Mucosa of descending colon (tissue), 3 donors: ENCODE data around the gene SF3A1. TPM values are rescaled to one million over a fixed set of nuclear protein-coding genes. Genes with fewer than 3 reads are reported as not detected.

ENCODE experiments used
- ATAC-seq: fragments of 200-7000 bp; cut with Tn5 transposase; one replicate; pipeline ENCODE4 v1.9.1; 2020; ENCODE audit warnings: mild to moderate bottlenecking, moderate library complexity
- DNase-seq, 3 donors: peaks; one replicate each; pipeline ENCODE4 v3.0.0-alpha.2; 2020
- H3K36me3 ChIP-seq: fragments of 200-600 bp; one replicate; pipeline ENCODE4 v1.8.0; 2021; ENCODE audit warnings: low read depth, mild to moderate bottlenecking
- H3K4me1 ChIP-seq: fragments of 200-600 bp; one replicate; pipeline ENCODE4 v1.8.0; 2021; ENCODE audit warnings: low read depth, mild to moderate bottlenecking
- H3K4me3 ChIP-seq: fragments of 200-600 bp; one replicate; pipeline ENCODE4 v1.8.0; 2021; ENCODE audit warnings: mild to moderate bottlenecking
- H3K9me3 ChIP-seq: fragments of 200-600 bp; one replicate; pipeline ENCODE4 v1.8.0; 2021; ENCODE audit warnings: mild to moderate bottlenecking
- intact Hi-C, 2 donors: fragments of 100-400 bp; cut with DNase I in 1 of 2; cut with micrococcal nuclease in 1 of 2; formaldehyde crosslinking; loops; one replicate each; pipeline versions ENCODE4 v1.11.0 to v1.11.1; 2022; cut with DNase I, micrococcal nuclease
- total RNA-seq, 3 donors: library from RNA; stranded (reverse); fragmentation: NEBNext Ultra II Directional in 2 of 3; extraction: Animal tissue kit (Norgen Biotek cat#: 25700) in 2 of 3; gene quantifications; one replicate each; pipeline versions ENCODE4 v1.2.1 to v1.2.4, GENCODE V29; 2021 to 2023
- TF ChIP-seq, protein P1 (sequence below): fragments of 200-600 bp; IDR thresholded peaks from one replicate; pipeline ENCODE4 v1.8.0; 2022; ENCODE audit warnings: antibody characterized with exemption, mild to moderate bottlenecking
- donor health status: DM: no; HTN: no; CAD: no; lungs with moderate emphysema.
- donor health status: DM: no; HTN: no; CAD: no.
- donor health status: DM: no; HTN: yes; CAD: no.

SF3A1 gene
- total RNA-seq, 3 donors from 2014 or later: 133 to 152 (median 151) TPM

- Histone ChIP-seq H3K36me3 (peaks cover 24% of the 10 kb centered on the region), H3K4me1 (peaks cover 25% of the 10 kb centered on the region), H3K9me3 (no peaks in the 10 kb centered on the region), H3K4me3 (no peak overlapping the region)
- intact Hi-C loops: no loop called here
- ATAC-seq (peak; percentile 89), DNase-seq (peak in 1 of 3 donors; percentile 61)
- TF ChIP-seq, protein P1, sequence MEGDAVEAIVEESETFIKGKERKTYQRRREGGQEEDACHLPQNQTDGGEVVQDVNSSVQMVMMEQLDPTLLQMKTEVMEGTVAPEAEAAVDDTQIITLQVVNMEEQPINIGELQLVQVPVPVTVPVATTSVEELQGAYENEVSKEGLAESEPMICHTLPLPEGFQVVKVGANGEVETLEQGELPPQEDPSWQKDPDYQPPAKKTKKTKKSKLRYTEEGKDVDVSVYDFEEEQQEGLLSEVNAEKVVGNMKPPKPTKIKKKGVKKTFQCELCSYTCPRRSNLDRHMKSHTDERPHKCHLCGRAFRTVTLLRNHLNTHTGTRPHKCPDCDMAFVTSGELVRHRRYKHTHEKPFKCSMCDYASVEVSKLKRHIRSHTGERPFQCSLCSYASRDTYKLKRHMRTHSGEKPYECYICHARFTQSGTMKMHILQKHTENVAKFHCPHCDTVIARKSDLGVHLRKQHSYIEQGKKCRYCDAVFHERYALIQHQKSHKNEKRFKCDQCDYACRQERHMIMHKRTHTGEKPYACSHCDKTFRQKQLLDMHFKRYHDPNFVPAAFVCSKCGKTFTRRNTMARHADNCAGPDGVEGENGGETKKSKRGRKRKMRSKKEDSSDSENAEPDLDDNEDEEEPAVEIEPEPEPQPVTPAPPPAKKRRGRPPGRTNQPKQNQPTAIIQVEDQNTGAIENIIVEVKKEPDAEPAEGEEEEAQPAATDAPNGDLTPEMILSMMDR: no peak
Measured at GRCh38 chr22:30332994-30333706, 23.5 kb downstream of the SF3A1 start.

DNA sequence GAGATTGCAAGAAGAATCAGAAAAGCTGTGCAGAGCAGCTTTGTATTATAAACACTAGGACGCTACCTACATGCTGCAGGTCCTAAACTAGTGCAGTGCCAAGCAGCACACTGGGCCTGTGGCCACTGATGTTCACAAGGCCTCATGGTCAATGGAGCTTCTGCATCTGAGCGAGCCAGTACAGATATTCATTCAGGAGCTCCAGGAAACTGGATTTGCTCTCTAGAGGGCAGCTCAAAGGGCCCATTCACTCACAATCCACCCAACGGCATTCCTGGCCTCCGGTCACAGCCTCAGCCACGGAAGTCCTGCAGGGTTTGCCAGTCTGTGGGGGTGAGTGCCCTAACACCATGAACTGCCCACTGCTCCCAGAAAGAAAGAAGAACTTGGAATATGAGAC, 24.1 kb downstream of the SF3A1 start:
- intact Hi-C loops: no loop called here
- H3K36me3 ChIP-seq: peaks cover 22% of the 10 kb centered on the region

DNA sequence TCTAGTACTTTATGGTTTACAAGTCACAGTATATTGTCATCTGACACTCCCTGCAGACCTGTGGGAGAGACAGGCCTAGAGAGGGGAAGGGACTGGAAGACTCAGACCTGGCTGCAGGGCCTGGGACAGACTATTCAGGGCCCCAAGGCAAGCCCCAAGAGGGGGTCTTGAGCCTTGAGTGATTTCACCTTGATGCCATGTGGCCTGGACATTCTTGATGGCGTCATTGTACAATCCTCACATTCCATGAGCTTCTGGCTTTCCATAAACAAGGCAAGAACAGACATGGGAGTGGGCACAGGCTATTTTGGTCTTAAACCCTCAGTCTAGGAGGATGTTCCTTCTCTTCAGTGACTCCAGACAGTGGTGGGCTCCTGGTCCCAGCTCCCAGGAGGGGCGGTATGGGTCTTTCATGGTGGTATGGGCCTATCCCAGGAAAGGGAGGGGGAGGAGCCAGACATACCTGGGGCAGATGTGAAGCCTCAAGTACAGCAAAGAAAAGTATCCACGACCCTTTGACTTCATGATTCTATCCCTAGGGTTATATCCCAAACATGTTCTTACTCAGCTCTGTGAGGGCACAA, 28.1 kb downstream of the SF3A1 start:
- peaks cover 44% of the 10 kb centered on the region for H3K4me1 ChIP-seq
- no peak for ATAC-seq
- no peaks in the 10 kb centered on the region for H3K9me3 ChIP-seq
- intact Hi-C loops: no loop called here
- no peaks in the 10 kb centered on the region for H3K36me3 ChIP-seq
- DNase-seq: no peak
- H3K4me3 ChIP-seq: no peak overlapping the region
- TF ChIP-seq, protein P1: no peak

More for the DNA sequence above, 24.1 kb downstream of the SF3A1 start:
- Histone ChIP-seq H3K4me3 (no peak overlapping the region), H3K4me1 (peaks cover 29% of the 10 kb centered on the region), H3K9me3 (no peaks in the 10 kb centered on the region)
- TF ChIP-seq, protein P1: no peak
- ATAC-seq (no peak), DNase-seq (no peak)

- peak; percentile 34 for ATAC-seq
- intact Hi-C loops: no loop called here
- peaks cover 39% of the 10 kb centered on the region for H3K4me1 ChIP-seq
- H3K36me3 ChIP-seq: no peaks in the 10 kb centered on the region
- H3K9me3 ChIP-seq: no peaks in the 10 kb centered on the region
- DNase-seq: no peak
- no peak overlapping the region for H3K4me3 ChIP-seq
- TF ChIP-seq, protein P1: no peak
Measured at GRCh38 chr22:30327864-30328345, 28.8 kb downstream of the SF3A1 start.

GRCh38 chr22:30326706-30327362, 29.9 kb downstream of the SF3A1 start, which contains the start of gene TBC1D10A:
TBC1D10A (minus strand) TSS chr22:30326941; CDS start chr22:30326881, 60 bp downstream.
- peak; percentile 93 for ATAC-seq
- Histone ChIP-seq H3K4me1 (peaks cover 33% of the 10 kb centered on the region), H3K4me3 (peak within 1 kb of the TSS; percentile 75), H3K9me3 (no peaks in the 10 kb centered on the region), H3K36me3 (no peaks in the 10 kb centered on the region)
- TF ChIP-seq, protein P1: no peak
- intact Hi-C loops: no loop called here
- DNase-seq: peak; percentile 96 to 97 (median 96)
